ENCODE data around the gene ADSL. TPM values are rescaled to one million over a fixed set of nuclear protein-coding genes. Genes with fewer than 3 reads are reported as not detected.

Gene ADSL
- total RNA-seq, 1 experiment from 2014 or later, result 126 TPM

- TF ChIP-seq MAX (IDR thresholded peaks at IDR 0.05), result no peak
Observed at GRCh38 chr22:40410272-40410671, 64.0 kb downstream of the ADSL start (continued).

- intact Hi-C loops (cut with micrococcal nuclease), result no loop called here
- no peak overlapping the region for H3K27ac ChIP-seq (ENCODE audit: low read depth, low read length)
- no peaks in the 10 kb centered on the region for H3K79me2 ChIP-seq (ENCODE audit: insufficient read depth, low read length)
- no peak for TF ChIP-seq ELF1 (IDR thresholded peaks at IDR 0.05; ENCODE audit: borderline replicate concordance, low read depth)
- TF ChIP-seq SP1 (IDR thresholded peaks at IDR 0.05; ENCODE audit: low read depth), result no peak
- TF ChIP-seq REST (IDR thresholded peaks at IDR 0.05; ENCODE audit: low read depth), result no peak
- no peak for TF ChIP-seq CEBPB (IDR thresholded peaks at IDR 0.05; ENCODE audit: low read depth)
- TF ChIP-seq SRF (IDR thresholded peaks at IDR 0.05; ENCODE audit: low read depth), result no peak
- DNase-seq (ENCODE audit: low read depth, low spot score), result no peak
- RAD21 ChIA-PET (ENCODE audit: low non-redundant PET in 1 of 2, low total read pairs in 2 of 2, uncharacterized antibody in 2 of 2, unreplicated experiment in 2 of 2), result no interaction called here
- H3K9ac ChIP-seq (ENCODE audit: low read length), result no peak overlapping the region
- no peaks in the 10 kb centered on the region for H3K9me2 ChIP-seq (ENCODE audit: insufficient read depth)
- no peak overlapping the region for H3K4me2 ChIP-seq (ENCODE audit: low read length)
- no peak overlapping the region for H3K4me3 ChIP-seq (replicated peaks in 1 of 2; ENCODE audit: low read depth in 1 of 2, low read length in 2 of 2)
- no peak overlapping the region for H2AFZ ChIP-seq (ENCODE audit: low read depth, low read length, poor library complexity, severe bottlenecking)
- CTCF ChIA-PET, result no interaction called here
- H3K4me1 ChIP-seq (ENCODE audit: control insufficient read depth in 1 of 2, insufficient read depth in 2 of 2, low read length in 2 of 2), result peaks cover 4 to 11% of the 10 kb centered on the region in 2 experiments; a peak in 3 of 4 replicates
- no peaks in the 10 kb centered on the region for H4K20me1 ChIP-seq (ENCODE audit: insufficient read depth)
- peaks cover 2 to 11% of the 10 kb centered on the region in 2 experiments; a peak in 2 of 4 replicates for H3K36me3 ChIP-seq (ENCODE audit: control insufficient read depth in 1 of 2, insufficient read depth in 2 of 2, low read length in 2 of 2)
- no peaks in the 10 kb centered on the region for H3K9me3 ChIP-seq (ENCODE audit: control insufficient read depth in 1 of 2, insufficient read depth in 1 of 2, low read depth in 1 of 2, low read length in 2 of 2)
- ATAC-seq, result no peak
- BruUV-seq (replicated peaks), result no TSS peak
- H3K27me3 ChIP-seq (ENCODE audit: insufficient read depth, low read length), result no peaks in the 10 kb centered on the region
- POLR2A ChIA-PET, result no interaction called here
Observed at GRCh38 chr22:40410731-40411505, 64.6 kb downstream of the ADSL start.

Data from HCT116 (cell line).